Measurements from ENCODE around the gene UBL3. TPM values are rescaled to one million over a fixed set of nuclear protein-coding genes. Genes with fewer than 3 reads are reported as not detected.

The UBL3 gene
- total and polyA plus RNA-seq, 8 donors = 37.2 to 50.4 (median 44.3) TPM

GRCh38 chr13:29791508-29791907, 58.9 kb downstream of the UBL3 start:
- DNase-seq = no peak
- H3K4me1 ChIP-seq = peaks cover 0 to 7% of the 10 kb centered on the region in 2 donors
- intact Hi-C loops (cut with DNase I) = no loop called here
- TF ChIP-seq CTCF (IDR thresholded peaks at IDR 0.05) = no peak
- no peak overlapping the region for H3K4me3 ChIP-seq
- H3K9me3 ChIP-seq = no peaks in the 10 kb centered on the region
- H3K27me3 ChIP-seq = no peaks in the 10 kb centered on the region
- H3K27ac ChIP-seq = no peak overlapping the region
- ATAC-seq = no peak
- no peaks in the 10 kb centered on the region for H3K36me3 ChIP-seq

GRCh38 chr13:29786698-29787097, 63.7 kb downstream of the UBL3 start:
- Histone ChIP-seq H3K27me3 (no peaks in the 10 kb centered on the region), H3K36me3 (no peaks in the 10 kb centered on the region), H3K4me1 (peaks cover 4 to 10% of the 10 kb centered on the region in 2 donors), H3K9me3 (no peaks in the 10 kb centered on the region), H3K4me3 (no peak overlapping the region), H3K27ac (no peak overlapping the region)
- TF ChIP-seq CTCF (IDR thresholded peaks at IDR 0.05) = no peak
- ATAC-seq (peak; percentile 21), DNase-seq (no peak)
- intact Hi-C loops (cut with DNase I) = no loop called here

GRCh38 chr13:29785978-29786377, 64.4 kb downstream of the UBL3 start:
- ATAC-seq = peak; percentile 47

GRCh38 chr13:29782798-29783197, 67.6 kb downstream of the UBL3 start:
- intact Hi-C loops (cut with DNase I) = no loop called here
- no peak for DNase-seq
- Histone ChIP-seq H3K27ac (no peak overlapping the region), H3K4me3 (no peak overlapping the region), H3K36me3 (no peaks in the 10 kb centered on the region), H3K9me3 (no peaks in the 10 kb centered on the region), H3K27me3 (no peaks in the 10 kb centered on the region), H3K4me1 (peaks cover 0 to 10% of the 10 kb centered on the region in 2 donors)
- no peak for TF ChIP-seq CTCF (IDR thresholded peaks at IDR 0.05)
- no peak for ATAC-seq

More at GRCh38 chr13:29785978-29786377, 64.4 kb downstream of the UBL3 start:
- no peak for DNase-seq
- Histone ChIP-seq H3K36me3 (no peaks in the 10 kb centered on the region), H3K4me1 (peaks cover 4 to 10% of the 10 kb centered on the region in 2 donors), H3K4me3 (no peak overlapping the region), H3K27me3 (no peaks in the 10 kb centered on the region), H3K9me3 (no peaks in the 10 kb centered on the region), H3K27ac (no peak overlapping the region)
- intact Hi-C loops (cut with DNase I) = no loop called here
- TF ChIP-seq CTCF (IDR thresholded peaks at IDR 0.05) = no peak

GRCh38 chr13:29774830-29775229, 75.6 kb downstream of the UBL3 start:
- Histone ChIP-seq H3K4me3 (no peak overlapping the region), H3K9me3 (no peaks in the 10 kb centered on the region), H3K36me3 (peaks cover 0 to 21% of the 10 kb centered on the region in 2 donors), H3K27ac (no peak overlapping the region), H3K27me3 (no peaks in the 10 kb centered on the region), H3K4me1 (no peaks in the 10 kb centered on the region)
- TF ChIP-seq CTCF (IDR thresholded peaks at IDR 0.05) = no peak
- no peak for DNase-seq
- ATAC-seq = no peak
- intact Hi-C loops (cut with DNase I) = no loop called here
